ENCODE data around the gene PIP4K2B. TPM values are rescaled to one million over a fixed set of nuclear protein-coding genes. Genes with fewer than 3 reads are reported as not detected.

PIP4K2B gene
- 98.7 and 116 TPM in 2 replicates for total RNA-seq
- polyA plus RNA-seq = 17.4 and 23.3 TPM in 2 replicates

DNA sequence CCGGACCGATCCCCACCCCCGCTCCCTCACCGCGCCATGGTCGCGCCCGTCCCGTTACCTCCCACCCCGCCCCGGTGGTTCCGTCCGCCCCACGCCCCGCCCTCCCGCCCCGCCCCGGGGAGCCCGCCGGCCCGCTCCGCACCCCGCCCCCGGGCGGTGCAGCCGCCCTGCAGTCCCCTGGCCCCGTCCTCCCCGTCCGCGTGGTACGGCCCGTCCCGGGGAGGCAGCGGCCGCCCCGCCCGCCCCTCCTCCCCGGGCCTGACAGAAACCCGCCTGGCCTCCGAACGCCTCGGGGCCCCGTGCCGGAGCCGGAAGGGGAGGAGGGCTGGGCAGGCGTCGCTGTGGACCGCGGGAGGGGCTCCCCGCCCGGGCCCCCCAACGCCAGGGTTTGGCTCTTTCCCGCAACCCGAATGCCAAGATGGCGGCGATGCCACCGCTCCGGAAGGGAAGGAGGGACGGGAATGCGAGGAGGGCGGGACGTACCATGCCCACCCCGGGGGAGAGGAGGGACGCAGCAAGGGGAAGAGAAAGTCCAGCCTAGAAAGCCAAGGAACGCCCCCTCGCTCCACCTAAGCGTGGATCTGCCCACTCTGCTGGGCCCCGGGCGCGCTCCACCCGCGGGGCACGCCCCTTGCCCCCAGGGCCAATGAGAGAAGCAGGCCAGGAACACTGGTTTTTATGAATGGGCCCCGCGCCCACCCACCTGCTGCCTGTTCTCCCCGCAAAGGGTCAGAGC, at the start of gene PIP4K2B:
PIP4K2B (minus strand) TSS at position 56 of the 736 bp plus-strand sequence. CDS start 132 bp downstream, outside the sequence.
- TF ChIP-seq, protein P1, sequence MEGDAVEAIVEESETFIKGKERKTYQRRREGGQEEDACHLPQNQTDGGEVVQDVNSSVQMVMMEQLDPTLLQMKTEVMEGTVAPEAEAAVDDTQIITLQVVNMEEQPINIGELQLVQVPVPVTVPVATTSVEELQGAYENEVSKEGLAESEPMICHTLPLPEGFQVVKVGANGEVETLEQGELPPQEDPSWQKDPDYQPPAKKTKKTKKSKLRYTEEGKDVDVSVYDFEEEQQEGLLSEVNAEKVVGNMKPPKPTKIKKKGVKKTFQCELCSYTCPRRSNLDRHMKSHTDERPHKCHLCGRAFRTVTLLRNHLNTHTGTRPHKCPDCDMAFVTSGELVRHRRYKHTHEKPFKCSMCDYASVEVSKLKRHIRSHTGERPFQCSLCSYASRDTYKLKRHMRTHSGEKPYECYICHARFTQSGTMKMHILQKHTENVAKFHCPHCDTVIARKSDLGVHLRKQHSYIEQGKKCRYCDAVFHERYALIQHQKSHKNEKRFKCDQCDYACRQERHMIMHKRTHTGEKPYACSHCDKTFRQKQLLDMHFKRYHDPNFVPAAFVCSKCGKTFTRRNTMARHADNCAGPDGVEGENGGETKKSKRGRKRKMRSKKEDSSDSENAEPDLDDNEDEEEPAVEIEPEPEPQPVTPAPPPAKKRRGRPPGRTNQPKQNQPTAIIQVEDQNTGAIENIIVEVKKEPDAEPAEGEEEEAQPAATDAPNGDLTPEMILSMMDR (IDR thresholded peaks at IDR 0.05; ENCODE audit: low read depth, low read length) = no peak
- peak within 1 kb of the TSS; percentile 88 for H3K4me3 ChIP-seq
- peaks cover 13% of the 10 kb centered on the region for H3K4me1 ChIP-seq (ENCODE audit: low read depth)
- H3K36me3 ChIP-seq = peaks cover 24% of the 10 kb centered on the region
- peak; percentile 98 to 99 for DNase-seq (ENCODE audit: low read depth in 1 of 2, low spot score in 1 of 2)
- H3K27me3 ChIP-seq = no peaks in the 10 kb centered on the region
- no peaks in the 10 kb centered on the region for H3K9me3 ChIP-seq (ENCODE audit: low read depth)
- H3K27ac ChIP-seq = peak within 1 kb of the TSS; percentile 100

DNA sequence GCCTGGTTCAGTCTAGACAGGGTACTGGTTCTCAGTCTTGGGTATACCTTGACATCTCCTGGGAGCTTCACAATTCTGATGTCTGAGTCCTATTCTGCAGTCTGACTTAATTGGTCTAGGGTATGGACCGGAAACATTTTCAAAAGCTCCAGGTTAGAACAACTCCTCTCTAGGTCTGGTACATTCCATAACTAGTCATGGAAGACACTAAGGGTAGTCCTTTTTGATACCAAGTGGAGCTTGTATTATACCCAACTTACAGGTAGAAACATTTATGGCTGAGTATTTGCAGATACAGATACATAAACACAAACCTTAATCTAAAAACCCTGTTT, 49.2 kb upstream of the PIP4K2B start:
- no peaks in the 10 kb centered on the region for H3K9me3 ChIP-seq (ENCODE audit: low read depth)
- H3K4me3 ChIP-seq = no peak overlapping the region
- no peak for DNase-seq (ENCODE audit: low read depth in 1 of 2, low spot score in 1 of 2)
- H3K27ac ChIP-seq = peak overlapping the region; percentile 29
- TF ChIP-seq, protein P1 (IDR thresholded peaks at IDR 0.05; ENCODE audit: low read depth, low read length) = no peak
- H3K27me3 ChIP-seq = no peaks in the 10 kb centered on the region
- H3K4me1 ChIP-seq (ENCODE audit: low read depth) = peaks cover 14% of the 10 kb centered on the region
- peaks cover 56% of the 10 kb centered on the region for H3K36me3 ChIP-seq

DNA sequence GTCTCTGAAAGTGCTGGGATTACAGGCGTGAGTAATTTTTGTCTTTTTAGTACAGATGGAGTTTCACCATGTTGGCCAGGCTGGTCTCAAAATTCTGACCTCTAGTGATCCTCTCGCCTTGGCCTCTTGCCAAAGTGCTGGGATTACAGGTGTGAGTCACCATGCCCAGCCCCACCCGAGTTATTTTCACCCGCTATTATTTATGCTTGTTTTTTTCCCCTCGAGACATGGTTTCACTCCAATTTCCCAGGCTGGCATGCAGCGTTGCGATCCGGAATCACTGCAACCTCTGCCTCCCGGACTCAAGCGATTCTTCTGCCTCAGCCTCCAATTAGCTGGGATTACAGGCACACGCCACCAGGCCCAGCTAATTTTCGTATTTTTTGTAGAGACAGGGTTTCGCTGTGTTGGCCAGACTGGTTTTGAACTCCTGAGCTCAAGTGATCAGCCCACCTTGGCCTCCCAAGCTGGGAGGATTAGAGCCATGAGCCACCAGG, 45.0 kb upstream of the PIP4K2B start:
- Histone ChIP-seq H3K27ac (peak overlapping the region; percentile 48), H3K4me1 (ENCODE audit: low read depth) (no peaks in the 10 kb centered on the region), H3K4me3 (no peak overlapping the region), H3K9me3 (ENCODE audit: low read depth) (no peaks in the 10 kb centered on the region), H3K36me3 (peaks cover 27% of the 10 kb centered on the region), H3K27me3 (no peaks in the 10 kb centered on the region)
- no peak for DNase-seq (ENCODE audit: low read depth in 1 of 2, low spot score in 1 of 2)
- TF ChIP-seq, protein P1 (IDR thresholded peaks at IDR 0.05; ENCODE audit: low read depth, low read length) = no peak

DNA sequence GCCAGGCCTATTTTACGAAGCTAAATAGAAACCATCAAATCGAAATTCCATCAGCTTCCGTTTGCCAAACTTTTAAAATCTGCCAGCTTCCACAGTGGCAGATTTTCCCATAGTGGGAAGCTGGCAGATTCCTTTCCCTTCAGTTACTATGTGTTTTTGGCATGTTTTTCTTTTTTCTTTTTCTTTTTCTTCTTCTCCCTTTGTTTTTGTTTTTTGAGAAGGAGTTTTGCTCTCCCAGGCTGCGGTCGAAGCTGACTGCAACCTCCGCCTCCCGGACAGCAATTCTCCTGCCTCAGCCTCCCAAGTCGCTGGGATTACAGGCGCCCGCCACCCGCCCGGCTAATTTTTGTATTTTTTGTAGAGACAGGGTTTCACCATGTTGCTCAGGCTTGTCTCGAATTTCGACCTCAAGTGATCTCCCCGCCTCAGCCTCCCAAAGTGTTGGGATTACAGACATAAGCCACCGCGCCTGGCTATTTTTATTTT, 26.4 kb upstream of the PIP4K2B start:
- peaks cover 3% of the 10 kb centered on the region for H3K36me3 ChIP-seq
- H3K4me1 ChIP-seq (ENCODE audit: low read depth) = peaks cover 3% of the 10 kb centered on the region
- H3K9me3 ChIP-seq (ENCODE audit: low read depth) = no peaks in the 10 kb centered on the region
- DNase-seq (ENCODE audit: low read depth in 1 of 2, low spot score in 1 of 2) = no peak
- H3K27me3 ChIP-seq = no peaks in the 10 kb centered on the region
- TF ChIP-seq, protein P1 (IDR thresholded peaks at IDR 0.05; ENCODE audit: low read depth, low read length) = no peak
- H3K4me3 ChIP-seq = peak overlapping the region; percentile 88
- peak overlapping the region; percentile 98 for H3K27ac ChIP-seq

DNA sequence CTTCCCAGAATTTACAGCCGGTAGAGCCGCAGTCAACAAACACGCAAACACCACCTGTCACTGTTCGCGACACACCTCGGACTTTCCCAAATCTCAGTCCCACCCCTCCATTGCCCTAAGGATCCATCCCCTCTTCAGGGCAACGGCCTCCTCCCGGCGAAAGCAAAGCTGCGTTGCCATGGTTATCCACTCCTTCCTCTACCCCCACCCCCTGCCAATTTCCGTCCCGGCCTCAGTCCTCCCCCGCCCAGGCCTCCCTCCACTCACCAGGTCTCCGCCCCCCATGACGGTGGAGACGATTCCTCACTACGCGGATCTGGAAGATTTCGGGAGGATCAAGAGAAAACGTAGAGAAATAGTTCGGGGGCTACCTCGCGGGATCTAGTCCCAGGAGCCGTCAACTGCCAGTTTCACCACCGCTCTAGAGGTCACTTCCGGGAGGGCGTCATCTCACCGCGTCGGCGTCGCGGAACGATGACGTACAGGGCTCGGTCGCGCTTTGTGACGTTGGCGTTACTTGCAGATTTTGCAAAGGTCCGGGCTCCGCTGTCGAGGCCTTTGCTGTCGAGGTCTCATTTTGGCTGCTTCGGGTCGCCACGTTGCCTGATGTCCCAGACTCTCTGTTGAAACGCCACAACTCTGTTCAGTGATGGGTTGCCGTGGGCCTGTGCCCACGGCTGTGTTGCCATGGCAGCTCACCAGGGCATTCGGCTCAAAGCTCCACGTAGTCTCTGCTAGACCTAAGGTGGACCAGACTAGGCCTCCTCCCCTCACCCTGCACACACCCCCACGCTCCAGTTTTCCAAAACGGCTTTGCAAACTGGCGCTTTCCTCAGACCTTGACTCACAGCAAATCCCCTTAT, 25.8 kb upstream of the PIP4K2B start, which contains the start of gene CWC25:
CWC25 (minus strand) TSS at position 423 of the 863 bp plus-strand sequence; CDS start at position 285, 138 bp downstream.
- peak within 1 kb of the TSS; percentile 98 for H3K27ac ChIP-seq

More for the DNA sequence above, 25.8 kb upstream of the PIP4K2B start, which contains the start of gene CWC25:
- H3K4me3 ChIP-seq = peak within 1 kb of the TSS; percentile 88
- H3K4me1 ChIP-seq (ENCODE audit: low read depth) = peaks cover 3% of the 10 kb centered on the region
- H3K27me3 ChIP-seq = no peaks in the 10 kb centered on the region
- TF ChIP-seq, protein P1 (IDR thresholded peaks at IDR 0.05; ENCODE audit: low read depth, low read length) = no peak
- no peaks in the 10 kb centered on the region for H3K9me3 ChIP-seq (ENCODE audit: low read depth)
- H3K36me3 ChIP-seq = peaks cover 9% of the 10 kb centered on the region
- peak; percentile 88 to 97 for DNase-seq (ENCODE audit: low read depth in 1 of 2, low spot score in 1 of 2)
